C4-2B (cell line): ENCODE results near the gene NCAPG2.

Experiments used
- ZFX ChIP-seq: fragments of 450-650 bp; IDR thresholded peaks from 2 replicates; pipeline ENCODE4 v1.6.1; 2017
- TF ChIP-seq, protein P1 (sequence below): fragments of 450-650 bp; conservative IDR thresholded peaks from 2 replicates; pipeline ENCODE4 v1.5.1; 2017; ENCODE audit warnings: mild to moderate bottlenecking

GRCh38 chr7:158645842-158646241 is 58.8 kb downstream of the NCAPG2 start:
- TF ChIP-seq, protein P1, sequence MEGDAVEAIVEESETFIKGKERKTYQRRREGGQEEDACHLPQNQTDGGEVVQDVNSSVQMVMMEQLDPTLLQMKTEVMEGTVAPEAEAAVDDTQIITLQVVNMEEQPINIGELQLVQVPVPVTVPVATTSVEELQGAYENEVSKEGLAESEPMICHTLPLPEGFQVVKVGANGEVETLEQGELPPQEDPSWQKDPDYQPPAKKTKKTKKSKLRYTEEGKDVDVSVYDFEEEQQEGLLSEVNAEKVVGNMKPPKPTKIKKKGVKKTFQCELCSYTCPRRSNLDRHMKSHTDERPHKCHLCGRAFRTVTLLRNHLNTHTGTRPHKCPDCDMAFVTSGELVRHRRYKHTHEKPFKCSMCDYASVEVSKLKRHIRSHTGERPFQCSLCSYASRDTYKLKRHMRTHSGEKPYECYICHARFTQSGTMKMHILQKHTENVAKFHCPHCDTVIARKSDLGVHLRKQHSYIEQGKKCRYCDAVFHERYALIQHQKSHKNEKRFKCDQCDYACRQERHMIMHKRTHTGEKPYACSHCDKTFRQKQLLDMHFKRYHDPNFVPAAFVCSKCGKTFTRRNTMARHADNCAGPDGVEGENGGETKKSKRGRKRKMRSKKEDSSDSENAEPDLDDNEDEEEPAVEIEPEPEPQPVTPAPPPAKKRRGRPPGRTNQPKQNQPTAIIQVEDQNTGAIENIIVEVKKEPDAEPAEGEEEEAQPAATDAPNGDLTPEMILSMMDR = no peak
- no peak for TF ChIP-seq ZFX
